BLaER1 treated with 17β-estradiol and CSF1 and Interleukin-3, amounts not matched to agents 10 nM and 100 nM (cell line): Measurements from ENCODE around the gene NOS3.

Experiments
- H3K27ac ChIP-seq, 11 experiments: shearing (Covaris generic); formaldehyde crosslinking; 2 replicates each; pipeline ENCODE4 v1.8.1; 2022
- H3K27me3 ChIP-seq, 11 experiments: shearing (Covaris generic); formaldehyde crosslinking; 2 replicates each; pipeline ENCODE4 v1.8.1; 2022
- H3K36me3 ChIP-seq, 11 experiments: shearing (Covaris generic); formaldehyde crosslinking; 2 replicates each; pipeline ENCODE4 v1.8.1; 2022
- H3K4me1 ChIP-seq, 10 experiments: shearing (Covaris generic); formaldehyde crosslinking; 2 replicates each; pipeline ENCODE4 v1.8.1; 2022
- H3K4me2 ChIP-seq, 11 experiments: shearing (Covaris generic); formaldehyde crosslinking; 2 replicates each; pipeline ENCODE4 v1.8.1; 2022
- H3K4me3 ChIP-seq, 10 experiments: shearing (Covaris generic); formaldehyde crosslinking; 2 replicates each; pipeline ENCODE4 v1.8.1; 2022
- H3K9ac ChIP-seq, 11 experiments: shearing (Covaris generic); formaldehyde crosslinking; 2 replicates each; pipeline ENCODE4 v1.8.1; 2022
- H3K9me3 ChIP-seq, 11 experiments: shearing (Covaris generic); formaldehyde crosslinking; replicated peaks in 1 of 11; 2 replicates each; pipeline ENCODE4 v1.8.1; 2022
- H4K20me1 ChIP-seq, 11 experiments: shearing (Covaris generic); formaldehyde crosslinking; 2 replicates each; pipeline ENCODE4 v1.8.1; 2022
- Cebpa-rat ChIP-seq, 11 experiments: shearing (Covaris generic); IDR thresholded peaks; 2 replicates each; pipeline ENCODE4 v1.8.1; 2022

NOS3 gene

GRCh38 chr7:151046603-151047573 is 56.1 kb downstream of the NOS3 start:
- Histone ChIP-seq H3K9ac (peak overlapping the region in 3 of 11 experiments; percentile 7 to 8 (median 8); a peak in 1 of 22 replicates), H3K4me1 (peaks cover 12 to 31% (median 17%) of the 10 kb centered on the region in 10 experiments; a peak in 19 of 20 replicates)
- TF ChIP-seq Cebpa-rat (IDR thresholded peaks at IDR 0.05): no peak

GRCh38 chr7:151047976-151048815 is 57.4 kb downstream of the NOS3 start, which contains the start of gene ASIC3:
Gene ASIC3, plus strand, starts transcription at chr7:151048531. Its CDS starts 355 bp downstream, at chr7:151048886.
- peaks cover 25 to 44% (median 30%) of the 10 kb centered on the region in 10 experiments for H3K4me1 ChIP-seq
- H3K27ac ChIP-seq: no peak within 1 kb of the TSS
- H3K27me3 ChIP-seq: peaks cover 5 to 12% (median 8%) of the 10 kb centered on the region in 11 experiments; a peak in 13 of 22 replicates
- H3K36me3 ChIP-seq: peaks cover 0 to 10% (median 0%) of the 10 kb centered on the region in 11 experiments; a peak in 4 of 22 replicates
- H3K4me3 ChIP-seq: no peak within 1 kb of the TSS
- no peak for TF ChIP-seq Cebpa-rat (IDR thresholded peaks at IDR 0.05)
- H4K20me1 ChIP-seq: peaks cover 0 to 62% (median 0%) of the 10 kb centered on the region in 11 experiments; a peak in 6 of 22 replicates
- H3K4me2 ChIP-seq: no peak within 1 kb of the TSS
- no peaks in the 10 kb centered on the region for H3K9me3 ChIP-seq
- H3K9ac ChIP-seq: peak within 1 kb of the TSS in 1 of 11 experiments; percentile 18; a peak in 1 of 22 replicates

More at GRCh38 chr7:151046603-151047573, 56.1 kb downstream of the NOS3 start:
- Histone ChIP-seq H3K9me3 (no peaks in the 10 kb centered on the region), H4K20me1 (peaks cover 0 to 54% (median 0%) of the 10 kb centered on the region in 11 experiments; a peak in 6 of 22 replicates), H3K27ac (no peak overlapping the region), H3K36me3 (peaks cover 0 to 10% (median 0%) of the 10 kb centered on the region in 11 experiments; a peak in 4 of 22 replicates), H3K4me3 (no peak overlapping the region), H3K4me2 (no peak overlapping the region), H3K27me3 (peaks cover 5 to 12% (median 8%) of the 10 kb centered on the region in 11 experiments; a peak in 13 of 22 replicates)

GRCh38 chr7:151048911-151049463 is 58.2 kb downstream of the NOS3 start:
- Histone ChIP-seq H4K20me1 (peaks cover 0 to 62% (median 0%) of the 10 kb centered on the region in 11 experiments; a peak in 6 of 22 replicates), H3K9ac (peak overlapping the region in 1 of 11 experiments; percentile 18; a peak in 1 of 22 replicates)
- TF ChIP-seq Cebpa-rat (IDR thresholded peaks at IDR 0.05): no peak

GRCh38 chr7:151051108-151051507 is 60.3 kb downstream of the NOS3 start:
- H4K20me1 ChIP-seq: peaks cover 0 to 58% (median 0%) of the 10 kb centered on the region in 11 experiments; a peak in 6 of 22 replicates
- H3K27me3 ChIP-seq: peaks cover 5 to 12% (median 8%) of the 10 kb centered on the region in 11 experiments; a peak in 13 of 22 replicates
- H3K4me1 ChIP-seq: peaks cover 33 to 50% (median 40%) of the 10 kb centered on the region in 10 experiments
- peak overlapping the region in 3 of 11 experiments; percentile 40 to 66 (median 52); a peak in 6 of 22 replicates for H3K9ac ChIP-seq
- no peaks in the 10 kb centered on the region for H3K9me3 ChIP-seq
- peak overlapping the region in 4 of 10 experiments; percentile 17 to 36 (median 23); a peak in 5 of 20 replicates for H3K4me3 ChIP-seq
- H3K27ac ChIP-seq: peak overlapping the region in 3 of 11 experiments; percentile 36 to 53 (median 36); a peak in 4 of 22 replicates
- H3K36me3 ChIP-seq: peaks cover 0 to 8% (median 0%) of the 10 kb centered on the region in 11 experiments; a peak in 3 of 22 replicates
- H3K4me2 ChIP-seq: peak overlapping the region; percentile 69 to 91 (median 84)
- TF ChIP-seq Cebpa-rat (IDR thresholded peaks at IDR 0.05): peak in 3 of 11 experiments; percentile 23 to 66 (median 62); a peak in 2 of 22 replicates

More at GRCh38 chr7:151048911-151049463, 58.2 kb downstream of the NOS3 start:
- Histone ChIP-seq H3K4me3 (no peak overlapping the region), H3K27ac (no peak overlapping the region), H3K4me2 (no peak overlapping the region), H3K27me3 (peaks cover 5 to 12% (median 8%) of the 10 kb centered on the region in 11 experiments; a peak in 13 of 22 replicates), H3K36me3 (peaks cover 0 to 18% (median 0%) of the 10 kb centered on the region in 11 experiments; a peak in 3 of 22 replicates), H3K9me3 (no peaks in the 10 kb centered on the region), H3K4me1 (peaks cover 33 to 50% (median 38%) of the 10 kb centered on the region in 10 experiments)

GRCh38 chr7:151053096-151053495 is 62.3 kb downstream of the NOS3 start:
- no peak overlapping the region for H3K4me3 ChIP-seq
- H4K20me1 ChIP-seq: peaks cover 0 to 38% (median 0%) of the 10 kb centered on the region in 11 experiments; a peak in 4 of 22 replicates
- peaks cover 0 to 8% (median 0%) of the 10 kb centered on the region in 11 experiments; a peak in 2 of 22 replicates for H3K36me3 ChIP-seq
- H3K9me3 ChIP-seq: no peaks in the 10 kb centered on the region
- no peak for TF ChIP-seq Cebpa-rat (IDR thresholded peaks at IDR 0.05)
- peak overlapping the region; percentile 8 to 91 (median 84); a peak in 20 of 22 replicates for H3K4me2 ChIP-seq
- H3K27ac ChIP-seq: peak overlapping the region in 10 of 11 experiments; percentile 4 to 52 (median 36); a peak in 9 of 22 replicates
- peak overlapping the region in 8 of 11 experiments; percentile 8 to 62 (median 30); a peak in 7 of 22 replicates for H3K9ac ChIP-seq
- H3K4me1 ChIP-seq: peaks cover 45 to 60% (median 53%) of the 10 kb centered on the region in 10 experiments
- H3K27me3 ChIP-seq: peaks cover 5 to 12% (median 8%) of the 10 kb centered on the region in 11 experiments; a peak in 13 of 22 replicates

GRCh38 chr7:151053751-151054150 is 62.9 kb downstream of the NOS3 start:
- H3K9me3 ChIP-seq: no peaks in the 10 kb centered on the region
- H3K27me3 ChIP-seq: peaks cover 5 to 12% (median 8%) of the 10 kb centered on the region in 11 experiments; a peak in 13 of 22 replicates
- no peak overlapping the region for H3K4me3 ChIP-seq
- H3K27ac ChIP-seq: peak overlapping the region in 5 of 11 experiments; percentile 25 to 52 (median 32); a peak in 5 of 22 replicates
- H3K9ac ChIP-seq: peak overlapping the region in 7 of 11 experiments; percentile 8 to 62 (median 36); a peak in 4 of 22 replicates
- TF ChIP-seq Cebpa-rat (IDR thresholded peaks at IDR 0.05): no peak
- H4K20me1 ChIP-seq: peaks cover 0 to 34% (median 0%) of the 10 kb centered on the region in 11 experiments; a peak in 3 of 22 replicates
- H3K4me2 ChIP-seq: peak overlapping the region in 8 of 11 experiments; percentile 64 to 91 (median 84); a peak in 15 of 22 replicates
- peaks cover 50 to 66% (median 60%) of the 10 kb centered on the region in 10 experiments for H3K4me1 ChIP-seq
- peaks cover 0 to 8% (median 0%) of the 10 kb centered on the region in 11 experiments; a peak in 2 of 22 replicates for H3K36me3 ChIP-seq

- peak overlapping the region; percentile 81 to 99 (median 97); a peak in 18 of 22 replicates for H3K4me2 ChIP-seq
- H3K4me1 ChIP-seq: peaks cover 55 to 66% (median 62%) of the 10 kb centered on the region in 10 experiments
- H3K9ac ChIP-seq: peak overlapping the region in 4 of 11 experiments; percentile 88; a peak in 5 of 22 replicates
- no peak overlapping the region for H3K27ac ChIP-seq
- H3K27me3 ChIP-seq: no peaks in the 10 kb centered on the region; a peak in 3 of 22 replicates
- H3K4me3 ChIP-seq: peak overlapping the region in 1 of 10 experiments; percentile 97; a peak in 1 of 20 replicates
- H4K20me1 ChIP-seq: peaks cover 9 to 26% (median 13%) of the 10 kb centered on the region in 11 experiments; a peak in 18 of 22 replicates
- no peak for TF ChIP-seq Cebpa-rat (IDR thresholded peaks at IDR 0.05)
- H3K9me3 ChIP-seq: no peaks in the 10 kb centered on the region
- peaks cover 0 to 8% (median 0%) of the 10 kb centered on the region in 11 experiments; a peak in 3 of 22 replicates for H3K36me3 ChIP-seq
Observed at GRCh38 chr7:151056283-151056665, 65.5 kb downstream of the NOS3 start.
